ENCODE measurements around the gene NT5DC1.

GRCh38 chr6:116070101-116070500, 30.6 kb upstream of the NT5DC1 start:
- TF ChIP-seq CTCF (conservative IDR thresholded peaks at IDR 0.05; ENCODE audit: low read depth, low read length) (no peak), EZH2 (IDR thresholded peaks at IDR 0.05; ENCODE audit: borderline replicate concordance, low read depth, low read length, poor library complexity, severe bottlenecking) (no peak)
